Uterus (tissue), 2 donors: ENCODE data around the gene ATP5ME.

Experiments
- CTCF ChIP-seq, 4 experiments: fragments of 200-600 bp in 2 of 4; fragments of 450-650 bp in 2 of 4; sonication (generic) in 2 of 4; IDR thresholded peaks; one replicate each; pipeline ENCODE4 v1.5.1; 2016 to 2019; ENCODE audit warnings: antibody characterized with exemption in 4 of 4, mild to moderate bottlenecking in 2 of 4, moderate library complexity in 1 of 4
- POLR2A ChIP-seq, 2 donors: fragments of 450-650 bp; IDR thresholded peaks; one replicate each; pipeline ENCODE4 v1.6.1; 2016; ENCODE audit warnings: antibody characterized with exemption in 2 of 2, mild to moderate bottlenecking in 1 of 2, moderate library complexity in 1 of 2

- TF ChIP-seq CTCF (IDR thresholded peaks at IDR 0.05): no peak
- no peak for TF ChIP-seq POLR2A (IDR thresholded peaks at IDR 0.05)
Observed at GRCh38 chr4:712093-712492, 38.0 kb upstream of the ATP5ME start.
